T-cell (primary cell): ENCODE data around the gene ANO2. TPM values are rescaled to one million over a fixed set of nuclear protein-coding genes. Genes with fewer than 3 reads are reported as not detected.

Experiments
- ATAC-seq, 4 experiments: fragments of 200-7000 bp in 3 of 4; fragments of 150-1000 bp in 1 of 4; cut with Tn5 transposase; replicated peaks in 1 of 4; 1 replicate in 3 of 4; 2 replicates in 1 of 4; pipeline ENCODE4 v1.10.0; 2021; ENCODE audit warnings: moderate library complexity in 3 of 4, mild to moderate bottlenecking in 2 of 4, moderate number of reproducible peaks in 1 of 4
- CTCF ChIA-PET, 2 donors: fragments of 300-600 bp; sonication (Branson Sonifier 250); formaldehyde crosslinking; loops; one replicate each; lab custom pipeline; 2022; ENCODE audit warnings: antibody characterized with exemption in 2 of 2; lab: Charles Lee
- POLR2A ChIA-PET, 2 donors: fragments of 300-600 bp; sonication (Branson Sonifier 250); formaldehyde crosslinking; loops; one replicate each; lab custom pipeline; 2022; ENCODE audit warnings: antibody characterized with exemption in 2 of 2; lab: Charles Lee
- DNase-seq, 35 experiments: peaks; one replicate each; pipeline versions ENCODE4 v3.0.0 to v3.0.0-alpha.2; 2013 to 2023
- H3K27ac ChIP-seq: one replicate; pipeline ENCODE4 v1.5.1; 2013; ENCODE audit warnings: low read length
- H3K27me3 ChIP-seq, 2 experiments: replicated peaks in 1 of 2; 1 replicate in 1 of 2; 2 replicates in 1 of 2; pipeline versions ENCODE4 v1.6.1 to v1.7.0; 2013; ENCODE audit warnings: low read length in 1 of 2, mixed read lengths in 1 of 2; ENCODE audit not compliant: control insufficient read depth in 2 of 2, insufficient read depth in 2 of 2; ENCODE audit errors: extremely low read depth in 1 of 2
- H3K36me3 ChIP-seq, 2 donors: 1 replicate in 1 of 2; 2 replicates in 1 of 2; pipeline versions ENCODE4 v1.6.1 to v1.7.0; 2013; ENCODE audit warnings: low read length in 1 of 2; ENCODE audit not compliant: control insufficient read depth in 2 of 2, insufficient read depth in 1 of 2; ENCODE audit errors: extremely low read depth in 1 of 2
- H3K4me1 ChIP-seq, 2 experiments: 1 replicate in 1 of 2; 2 replicates in 1 of 2; pipeline versions ENCODE4 v1.6.1 to v1.7.0; 2013; ENCODE audit warnings: low read length in 2 of 2, mixed read lengths in 1 of 2; ENCODE audit not compliant: insufficient read depth in 2 of 2, control insufficient read depth in 1 of 2; ENCODE audit errors: extremely low read depth in 1 of 2
- H3K4me3 ChIP-seq, 2 donors: 1 replicate in 1 of 2; 2 replicates in 1 of 2; pipeline versions ENCODE4 v1.5.1 to v1.7.0; 2013; ENCODE audit warnings: mild to moderate bottlenecking in 2 of 2, low read length in 1 of 2, moderate library complexity in 1 of 2; ENCODE audit not compliant: control insufficient read depth in 1 of 2; ENCODE audit errors: extremely low read depth in 1 of 2
- H3K9me3 ChIP-seq: 2 replicates; pipeline ENCODE4 v1.7.0; 2013
- H3K27ac Mint-ChIP-seq, 2 donors: one replicate each; pipeline ENCODE4 v1.8.0; 2020 to 2021; ENCODE audit warnings: mild to moderate bottlenecking in 2 of 2, mixed read lengths in 2 of 2
- H3K27me3 Mint-ChIP-seq, 2 donors: one replicate each; pipeline ENCODE4 v1.8.0; 2021 to 2022; ENCODE audit warnings: mixed read lengths in 2 of 2
- H3K36me3 Mint-ChIP-seq: one replicate; pipeline ENCODE4 v1.8.0; 2021; ENCODE audit warnings: mixed read lengths
- H3K4me1 Mint-ChIP-seq, 3 donors: one replicate each; pipeline ENCODE4 v1.8.0; 2020 to 2022; ENCODE audit warnings: mixed read lengths in 3 of 3, mild to moderate bottlenecking in 1 of 3
- H3K4me3 Mint-ChIP-seq, 3 donors: one replicate each; pipeline ENCODE4 v1.8.0; 2020 to 2022; ENCODE audit warnings: mild to moderate bottlenecking in 3 of 3, mixed read lengths in 3 of 3, moderate library complexity in 3 of 3
- H3K9me3 Mint-ChIP-seq, 3 donors: one replicate each; pipeline ENCODE4 v1.8.0; 2020 to 2022; ENCODE audit warnings: mixed read lengths in 3 of 3
- WGBS: methylation state at CpG from one replicate; pipeline ENCODE4 v1.1.5; 2013; ENCODE audit warnings: missing lambda C conversion rate; ENCODE audit not compliant: insufficient coverage; 5-methylcytosine and 5-hydroxymethylcytosine counted together
- total RNA-seq, 35 experiments: library from RNA in 6 of 35; stranded (reverse) in 6 of 35; fragments of 120-200 nt in 1 of 35; gene quantifications; one replicate each; pipeline versions ENCODE4 v1.2.1 to v1.2.4 and lab custom pipeline; 2013 to 2026

ANO2 gene
- total RNA-seq, 5 donors from 2014 or later (not counting 1 experiment from before 2014, with no cell fraction given), result not detected

GRCh38 chr12:5789469-5789968, 155.5 kb downstream of the ANO2 start:
- no peak for DNase-seq
- ATAC-seq, result no peak
- ChIA-PET CTCF (interaction anchor here in 1 of 2 donors (0.9 kb wide), 1 partner anchor 44 kb away, joined by 3 read pairs; no protein-coding TSS in a partner anchor), POLR2A (no interaction called here)
- Mint-ChIP-seq H3K9me3 (peaks cover 0 to 3% (median 0%) of the 10 kb centered on the region in 3 donors), H3K36me3 (no peaks in the 10 kb centered on the region), H3K4me1 (no peaks in the 10 kb centered on the region), H3K4me3 (no peak overlapping the region), H3K27ac (no peak overlapping the region), H3K27me3 (peaks cover 19 to 22% of the 10 kb centered on the region in 2 donors)
- H3K9me3 ChIP-seq, result no peaks in the 10 kb centered on the region
- H3K4me1 ChIP-seq, result no peaks in the 10 kb centered on the region
- H3K36me3 ChIP-seq, result no peaks in the 10 kb centered on the region
- H3K27ac ChIP-seq, result no peak overlapping the region
- no peak overlapping the region for H3K4me3 ChIP-seq
- peaks cover 0 to 9% of the 10 kb centered on the region in 2 experiments for H3K27me3 ChIP-seq
- 87% methylated on average over 7 of the region's 7 CpGs for WGBS

- H3K9me3 Mint-ChIP-seq, result peaks cover 0 to 3% (median 0%) of the 10 kb centered on the region in 3 donors
- no peaks in the 10 kb centered on the region for H3K4me1 Mint-ChIP-seq
- WGBS, result 90% methylated on average over 5 of the region's 5 CpGs
Measured at GRCh38 chr12:5787828-5788227, 157.2 kb downstream of the ANO2 start.

DNA sequence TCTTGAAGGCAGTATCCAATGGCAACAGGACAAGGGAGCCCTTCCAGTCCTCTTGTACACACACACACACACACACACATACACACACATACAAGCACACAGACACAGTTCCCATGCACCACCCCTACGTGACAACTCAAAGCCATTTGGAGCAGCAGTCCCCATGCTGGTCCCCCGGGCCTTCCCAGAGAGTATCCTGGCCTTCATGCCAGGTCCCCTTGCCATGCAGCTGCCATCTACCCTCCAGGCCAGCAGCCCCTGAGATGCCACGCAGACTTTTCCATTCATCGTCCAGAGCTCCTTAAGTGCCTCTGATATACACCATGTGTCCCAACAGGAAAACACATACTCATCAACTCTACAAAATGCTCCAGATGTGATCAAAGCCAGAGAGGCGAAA, 159.5 kb downstream of the ANO2 start:
- no peaks in the 10 kb centered on the region for H3K36me3 Mint-ChIP-seq
- no peaks in the 10 kb centered on the region for H3K9me3 ChIP-seq
- H3K4me3 ChIP-seq, result no peak overlapping the region
- DNase-seq (no peak), ATAC-seq (no peak)
- peaks cover 0 to 3% (median 0%) of the 10 kb centered on the region in 3 donors for H3K9me3 Mint-ChIP-seq
- H3K27ac Mint-ChIP-seq, result no peak overlapping the region
- H3K4me1 ChIP-seq, result no peaks in the 10 kb centered on the region
- H3K27ac ChIP-seq, result no peak overlapping the region
- H3K27me3 Mint-ChIP-seq, result peaks cover 14 to 32% of the 10 kb centered on the region in 2 donors
- no peak overlapping the region for H3K4me3 Mint-ChIP-seq
- H3K36me3 ChIP-seq, result no peaks in the 10 kb centered on the region
- POLR2A ChIA-PET, result interaction anchor here in 1 of 2 donors (0.7 kb wide), 1 partner anchor 47 kb away, joined by 3 read pairs; no protein-coding TSS in a partner anchor
- peaks cover 0 to 10% of the 10 kb centered on the region in 2 experiments for H3K27me3 ChIP-seq
- no peaks in the 10 kb centered on the region for H3K4me1 Mint-ChIP-seq
- 100% methylated on average over 4 of the region's 5 CpGs for WGBS
- CTCF ChIA-PET, result interaction anchor here in 1 of 2 donors (0.5 kb wide), 1 partner anchor 230 kb away, joined by 7 read pairs; no protein-coding TSS in a partner anchor

More at GRCh38 chr12:5787828-5788227, 157.2 kb downstream of the ANO2 start:
- CTCF ChIA-PET, result no interaction called here
- POLR2A ChIA-PET, result no interaction called here
- peaks cover 0 to 12% of the 10 kb centered on the region in 2 experiments for H3K27me3 ChIP-seq
- H3K27ac ChIP-seq, result no peak overlapping the region
- no peaks in the 10 kb centered on the region for H3K9me3 ChIP-seq
- Mint-ChIP-seq H3K4me3 (no peak overlapping the region), H3K27me3 (peaks cover 19 to 32% of the 10 kb centered on the region in 2 donors), H3K36me3 (no peaks in the 10 kb centered on the region), H3K27ac (no peak overlapping the region)
- DNase-seq (no peak), ATAC-seq (no peak)
- H3K4me3 ChIP-seq, result no peak overlapping the region
- H3K36me3 ChIP-seq, result no peaks in the 10 kb centered on the region
- no peaks in the 10 kb centered on the region for H3K4me1 ChIP-seq

DNA sequence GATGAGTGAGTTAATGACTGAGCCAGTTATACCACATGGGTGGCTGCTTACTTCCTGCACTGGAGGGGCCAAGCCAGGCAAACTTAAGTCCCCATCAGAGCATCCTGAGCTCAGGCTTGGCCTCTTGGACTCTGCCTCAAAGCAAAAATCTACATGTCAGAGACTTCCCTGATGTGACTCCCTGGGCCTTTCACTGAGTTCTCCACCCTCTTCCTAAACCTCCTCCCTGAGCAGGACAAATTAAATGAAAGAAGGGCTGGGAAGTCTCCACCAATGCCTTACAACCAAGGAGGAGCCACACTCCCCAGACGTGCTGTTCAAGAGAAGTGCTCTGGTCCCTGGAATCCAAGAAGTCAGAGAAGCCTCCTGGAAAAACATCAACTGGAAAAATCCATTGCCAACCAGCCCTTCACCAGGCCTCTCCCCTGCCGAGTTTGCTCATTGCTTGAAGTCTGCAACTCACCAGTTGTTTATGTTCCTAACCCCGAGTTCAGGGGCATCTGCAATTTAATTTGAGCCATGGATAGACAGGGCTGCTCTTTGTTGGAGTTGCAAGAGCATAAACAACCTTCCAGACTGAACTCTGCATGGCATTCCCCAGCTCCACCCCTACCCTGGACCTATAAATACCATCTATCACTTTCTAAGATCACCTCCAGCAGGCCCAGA, 160.5 kb downstream of the ANO2 start:
- H3K4me1 ChIP-seq, result no peaks in the 10 kb centered on the region
- 70% methylated on average over 2 of the region's 3 CpGs for WGBS
- H3K27ac Mint-ChIP-seq, result no peak overlapping the region
- ATAC-seq, result no peak
- H3K36me3 ChIP-seq, result no peaks in the 10 kb centered on the region
- no peak overlapping the region for H3K4me3 Mint-ChIP-seq
- no peaks in the 10 kb centered on the region for H3K4me1 Mint-ChIP-seq
- peaks cover 5 to 22% of the 10 kb centered on the region in 2 donors for H3K27me3 Mint-ChIP-seq
- no peak overlapping the region for H3K4me3 ChIP-seq
- H3K27me3 ChIP-seq, result peaks cover 0 to 10% of the 10 kb centered on the region in 2 experiments
- no peaks in the 10 kb centered on the region for H3K9me3 ChIP-seq
- no peak overlapping the region for H3K27ac ChIP-seq
- POLR2A ChIA-PET, result no interaction called here
- no peak for DNase-seq
- peaks cover 0 to 3% (median 0%) of the 10 kb centered on the region in 3 donors for H3K9me3 Mint-ChIP-seq
- H3K36me3 Mint-ChIP-seq, result no peaks in the 10 kb centered on the region
- CTCF ChIA-PET, result interaction anchor here in 1 of 2 donors (0.8 kb wide), 1 partner anchor 39 kb away, joined by 3 read pairs; no protein-coding TSS in a partner anchor

DNA sequence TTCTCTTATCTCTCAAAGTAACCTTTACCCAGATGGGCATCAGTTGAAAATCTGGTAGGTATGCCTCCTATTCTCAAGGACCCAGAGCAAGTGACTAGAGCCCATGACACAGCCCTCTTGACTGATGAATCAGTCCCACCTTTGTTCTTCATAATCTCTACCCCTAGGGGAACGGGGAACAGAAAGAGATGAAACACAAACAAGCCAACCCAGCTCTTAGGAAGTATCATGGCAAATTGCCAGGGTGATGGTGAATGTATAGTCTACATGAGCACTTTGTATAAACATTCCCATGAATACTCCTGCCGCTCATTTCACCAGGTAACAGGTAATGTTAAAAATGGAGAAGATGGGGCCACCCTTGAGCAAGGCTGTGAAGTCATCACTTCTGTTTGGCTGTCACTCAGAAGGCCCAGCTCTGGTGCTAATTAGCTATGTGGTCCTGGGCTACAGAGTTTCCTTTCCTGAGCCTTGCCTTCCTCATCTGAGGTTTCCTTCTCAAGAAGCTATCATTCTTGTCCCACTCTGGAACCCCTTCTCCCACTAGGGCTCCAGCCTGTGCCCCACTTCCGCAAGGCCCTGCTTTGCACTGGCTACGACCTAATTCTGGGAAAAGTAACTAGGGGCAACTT, 161.7 kb downstream of the ANO2 start:
- CTCF ChIA-PET, result interaction anchor here in 1 of 2 donors (0.8 kb wide), 1 partner anchor 38 kb away, joined by 3 read pairs; no protein-coding TSS in a partner anchor
- Histone ChIP-seq H3K4me3 (no peak overlapping the region), H3K4me1 (no peaks in the 10 kb centered on the region), H3K27ac (no peak overlapping the region), H3K9me3 (no peaks in the 10 kb centered on the region), H3K27me3 (peaks cover 0 to 10% of the 10 kb centered on the region in 2 experiments), H3K36me3 (no peaks in the 10 kb centered on the region)
- H3K9me3 Mint-ChIP-seq, result peaks cover 0 to 3% (median 0%) of the 10 kb centered on the region in 3 donors
- H3K4me1 Mint-ChIP-seq, result no peaks in the 10 kb centered on the region
- no peak overlapping the region for H3K4me3 Mint-ChIP-seq
- ATAC-seq (no peak), DNase-seq (no peak)
- H3K36me3 Mint-ChIP-seq, result no peaks in the 10 kb centered on the region
- WGBS, result 100% methylated on average over 2 of the region's 4 CpGs
- H3K27ac Mint-ChIP-seq, result no peak overlapping the region
- POLR2A ChIA-PET, result no interaction called here
- H3K27me3 Mint-ChIP-seq, result peaks cover 4 to 24% of the 10 kb centered on the region in 2 donors

DNA sequence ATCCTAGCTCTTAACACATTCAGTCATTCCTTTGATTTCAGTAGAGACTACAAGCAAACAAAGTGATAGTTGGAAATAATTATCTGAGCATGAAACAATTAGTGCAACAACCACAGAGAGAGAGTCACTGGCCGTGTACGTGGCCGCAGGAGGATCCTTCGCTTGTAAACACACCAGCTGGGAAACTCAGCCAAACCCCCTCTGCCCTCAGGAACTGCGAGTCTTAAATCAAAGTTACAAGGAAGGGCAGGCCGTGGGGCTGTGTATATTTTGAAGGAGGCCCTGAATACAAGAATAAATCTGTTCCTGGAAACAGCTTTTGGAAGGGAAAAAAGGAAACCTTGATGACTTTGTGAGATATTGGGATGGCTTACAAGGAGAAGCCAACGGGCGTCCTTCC, 164.5 kb downstream of the ANO2 start:
- Mint-ChIP-seq H3K27me3 (peaks cover 1 to 26% of the 10 kb centered on the region in 2 donors), H3K9me3 (no peaks in the 10 kb centered on the region), H3K27ac (no peak overlapping the region), H3K4me3 (no peak overlapping the region), H3K4me1 (no peaks in the 10 kb centered on the region), H3K36me3 (no peaks in the 10 kb centered on the region)
- H3K4me3 ChIP-seq, result no peak overlapping the region
- ChIA-PET POLR2A (no interaction called here), CTCF (no interaction called here)
- no peak for ATAC-seq
- H3K27me3 ChIP-seq, result peaks cover 0 to 8% of the 10 kb centered on the region in 2 experiments
- no peaks in the 10 kb centered on the region for H3K36me3 ChIP-seq
- H3K4me1 ChIP-seq, result no peaks in the 10 kb centered on the region
- no peak for DNase-seq
- H3K27ac ChIP-seq, result no peak overlapping the region
- WGBS, result no CpG with 5 or more reads among the region's 8 CpGs
- no peaks in the 10 kb centered on the region for H3K9me3 ChIP-seq
